SKM-1 (cell line): ENCODE measurements around the gene MSH5.
"Not testable (repeated sequence)": the region's sequence is repeated elsewhere in the genome, so short reads cannot be mapped to it uniquely, and the experiment has no call there.

Experiments
- DNase-seq: peaks from one replicate; lab custom pipeline; 2025; ENCODE audit not compliant: unreplicated experiment; lab: John Stamatoyannopoulos, UW

The MSH5 gene

GRCh38 chr6:31776989-31777666, 37.3 kb downstream of the MSH5 start, which contains the start of gene VWA7:
Gene VWA7, minus strand, starts transcription at chr6:31777328. Its CDS starts 549 bp downstream, at chr6:31776779.
- peak; percentile 66 for DNase-seq

- DNase-seq: no peak
These were observed 37.9 kb downstream of the MSH5 start for GRCh38 chr6:31777667-31778050.

GRCh38 chr6:31778193-31778592, 38.4 kb downstream of the MSH5 start:
- no peak for DNase-seq

- DNase-seq: no peak
These were observed 39.4 kb downstream of the MSH5 start for GRCh38 chr6:31778999-31779885.

GRCh38 chr6:31779908-31780307, 40.1 kb downstream of the MSH5 start:
- DNase-seq: no peak

- no peak for DNase-seq
These were observed 40.9 kb downstream of the MSH5 start for GRCh38 chr6:31780507-31781243.

- DNase-seq: no peak
These were observed 41.7 kb downstream of the MSH5 start for GRCh38 chr6:31781244-31782125.

GRCh38 chr6:31782126-31782855, 42.5 kb downstream of the MSH5 start:
- DNase-seq: no peak

- DNase-seq: no peak
These were observed 44.5 kb downstream of the MSH5 start for GRCh38 chr6:31784098-31784925.

GRCh38 chr6:31785475-31785874, 45.7 kb downstream of the MSH5 start:
- no peak for DNase-seq

- DNase-seq: no peak
These were observed 51.7 kb downstream of the MSH5 start for GRCh38 chr6:31791324-31792089.

GRCh38 chr6:31792090-31792374, 52.2 kb downstream of the MSH5 start:
- DNase-seq: no peak

- no peak for DNase-seq
These were observed 53.0 kb downstream of the MSH5 start for GRCh38 chr6:31792761-31793171.

GRCh38 chr6:31793927-31794245, 54.1 kb downstream of the MSH5 start:
- DNase-seq: not testable (repeated sequence)

- no peak for DNase-seq
These were observed 54.6 kb downstream of the MSH5 start for GRCh38 chr6:31794294-31794865.

GRCh38 chr6:31794866-31795615, 55.2 kb downstream of the MSH5 start:
- DNase-seq: peak; percentile 58

GRCh38 chr6:31795616-31796298, 56.0 kb downstream of the MSH5 start, which contains the start of gene VARS1:
Gene VARS1, minus strand, starts transcription at chr6:31795752. Its CDS starts 535 bp downstream, at chr6:31795217.
- DNase-seq: peak; percentile 87
